HepG2 (cell line): ENCODE results near the gene PRKACB. TPM values are rescaled to one million over a fixed set of nuclear protein-coding genes. Genes with fewer than 3 reads are reported as not detected.

Source experiments
- ATAC-seq: fragments of 200-7000 bp; cut with Tn5 transposase; 3 replicates; pipeline ENCODE4 v1.9.1; 2020; ENCODE audit warnings: mild to moderate bottlenecking, moderate library complexity
- BruUV-seq: library from RNA; stranded (reverse); fragments of 400-500 nt; replicated peaks from 2 replicates; lab custom pipeline; 2021; lab: Mats Ljungman, UMichigan
- CTCF ChIA-PET: fragments of 300-600 bp; formaldehyde crosslinking; extraction: SDS; loops from one replicate; lab custom pipeline; 2021; ENCODE audit warnings: low total read pairs, inconsistent platforms, low intra/inter-chr PET ratio; lab: Yijun Ruan, JAX
- POLR2A ChIA-PET: fragments of 350-600 bp; sonication (Branson Sonifier 250); formaldehyde crosslinking; loops from one replicate; lab custom pipeline; 2020; ENCODE audit warnings: antibody characterized with exemption, inconsistent platforms; lab: Yijun Ruan, JAX
- DNase-seq: peaks from one replicate; pipeline ENCODE4 v3.0.0-alpha.2; 2015; ENCODE audit warnings: low spot score
- FAIRE-seq: peaks from 3 replicates; lab custom pipeline; 2011; peaks lifted over from hg19 to GRCh38; lab: Jason Lieb, UNC
- H2AFZ ChIP-seq: one replicate; pipeline ENCODE4 v1.6.1; 2011; ENCODE audit warnings: low read length, inconsistent platforms
- H3K27ac ChIP-seq: fragments of 300-600 bp; 3 replicates; pipeline ENCODE4 v1.8.0; 2011; ENCODE audit warnings: mixed run types, mild to moderate bottlenecking, mixed read lengths, low read length, inconsistent platforms; ENCODE audit not compliant: insufficient read depth; ENCODE audit errors: extremely low read length
- H3K27me3 ChIP-seq, 2 experiments: fragments of 200-600 bp in 1 of 2; 2 replicates in 1 of 2; 3 replicates in 1 of 2; pipeline versions ENCODE4 v1.6.0 to v1.8.0; 2011; ENCODE audit warnings: low read length in 2 of 2, mild to moderate bottlenecking in 2 of 2, moderate library complexity in 2 of 2, inconsistent platforms in 1 of 2; ENCODE audit not compliant: insufficient read depth in 2 of 2, control insufficient read depth in 1 of 2
- H3K36me3 ChIP-seq, 2 experiments: fragments of 200-600 bp in 1 of 2; replicated peaks in 1 of 2; 2 replicates in 1 of 2; 3 replicates in 1 of 2; pipeline versions ENCODE4 v1.5.1 to v1.8.0; 2011; ENCODE audit warnings: low read length in 2 of 2, inconsistent platforms in 1 of 2; ENCODE audit not compliant: insufficient read depth in 2 of 2, control insufficient read depth in 1 of 2
- H3K4me1 ChIP-seq: 2 replicates; pipeline ENCODE4 v1.5.1; 2012; ENCODE audit warnings: low read length, inconsistent platforms; ENCODE audit not compliant: insufficient read depth
- H3K4me2 ChIP-seq: 2 replicates; pipeline ENCODE4 v1.6.0; 2011; ENCODE audit warnings: low read depth, low read length, inconsistent platforms
- H3K4me3 ChIP-seq, 3 experiments: fragments of 200-600 bp in 1 of 3; sonication (generic), shearing (Covaris generic) in 1 of 3; replicated peaks in 1 of 3; 2 replicates each; pipeline ENCODE4 v1.5.1; 2011 to 2016; ENCODE audit warnings: low read length in 3 of 3, inconsistent platforms in 2 of 3, low read depth in 2 of 3, mild to moderate bottlenecking in 2 of 3, control low read depth in 1 of 3, mixed read lengths in 1 of 3; ENCODE audit not compliant: insufficient read depth in 1 of 3
- H3K79me2 ChIP-seq: one replicate; pipeline ENCODE4 v1.6.1; 2011; ENCODE audit warnings: low read length, inconsistent platforms; ENCODE audit not compliant: insufficient read depth
- H3K9ac ChIP-seq: 2 replicates; pipeline ENCODE4 v1.6.0; 2011; ENCODE audit warnings: mild to moderate bottlenecking, low read depth, low read length, inconsistent platforms; ENCODE audit not compliant: insufficient read depth
- H3K9me3 ChIP-seq: 2 replicates; pipeline ENCODE4 v1.5.1; 2012; ENCODE audit warnings: mild to moderate bottlenecking, low read length
- H4K20me1 ChIP-seq: 2 replicates; pipeline ENCODE4 v1.6.0; 2011; ENCODE audit warnings: inconsistent platforms, mild to moderate bottlenecking, low read length, moderate library complexity; ENCODE audit not compliant: insufficient read depth
- HDAC2 ChIP-seq: sonication (generic); formaldehyde crosslinking; IDR thresholded peaks from 2 replicates; pipeline ENCODE4 v1.4.0; 2020; ENCODE audit warnings: missing genetic modification reagents
- PAF1 ChIP-seq: IDR thresholded peaks from 2 replicates; pipeline ENCODE4 v1.6.1; 2016; ENCODE audit warnings: missing genetic modification reagents, missing compliant biosample characterization
- SRY ChIP-seq: sonication (generic); formaldehyde crosslinking; IDR thresholded peaks from 2 replicates; pipeline ENCODE4 v1.8.0; 2022; ENCODE audit warnings: mild to moderate bottlenecking, missing genetic modification reagents
- TBP ChIP-seq: sonication (generic); formaldehyde crosslinking; IDR thresholded peaks from 2 replicates; pipeline ENCODE4 v1.5.0; 2020; ENCODE audit warnings: missing genetic modification reagents
- ZBTB7B ChIP-seq: sonication (generic); formaldehyde crosslinking; IDR thresholded peaks from 2 replicates; pipeline ENCODE4 v1.4.0; 2020; ENCODE audit warnings: missing genetic modification reagents
- ZFP41 ChIP-seq: sonication (generic); formaldehyde crosslinking; IDR thresholded peaks from 2 replicates; pipeline ENCODE4 v1.4.0; 2020; ENCODE audit warnings: mild to moderate bottlenecking, missing genetic modification reagents, borderline replicate concordance
- ZNF225 ChIP-seq: sonication (generic); formaldehyde crosslinking; IDR thresholded peaks from 2 replicates; pipeline ENCODE4 v1.4.0; 2020; ENCODE audit warnings: mild to moderate bottlenecking, missing genetic modification reagents
- ZNF777 ChIP-seq: sonication (generic); formaldehyde crosslinking; IDR thresholded peaks from 2 replicates; pipeline ENCODE4 v1.4.0; 2020; ENCODE audit warnings: missing genetic modification reagents
- WGBS: methylation state at CpG from one replicate; pipeline ENCODE4 v1.1.6; 2017; ENCODE audit warnings: low lambda C conversion rate; 5-methylcytosine and 5-hydroxymethylcytosine counted together
- in situ Hi-C: cut with HindIII; loops from 2 replicates; pipeline ENCODE4 v1.10.0; 2017; ENCODE audit warnings: low pct_unique_long_range_greater_than_20kb; ENCODE audit not compliant: extremely low pct_ligation_motif_present
- intact Hi-C: fragments of 100-400 bp; cut with micrococcal nuclease; formaldehyde crosslinking; loops from one replicate; pipeline ENCODE4 v1.10.0; 2022; ENCODE audit not compliant: unreplicated experiment
- polyA plus RNA-seq, 8 experiments: library from polyadenylated mRNA; depleted of rRNA in 3 of 8; stranded (reverse) in 7 of 8; unstranded in 1 of 8; fragments of >200 nt; fragmentation: Illumina TruSeq in 4 of 8; extraction: Trizol in 4 of 8; gene quantifications; 2 replicates each; pipeline versions ENCODE4 v1.2.1 to v1.2.3, GENCODE V29; 2011 to 2016; ENCODE audit warnings: low read depth in 4 of 8, missing spikeins in 1 of 8, mixed read lengths in 1 of 8; ENCODE audit not compliant: insufficient read depth in 1 of 8
- total RNA-seq, 5 experiments: library from RNA; depleted of rRNA; stranded (reverse); fragments of >200 nt; fragmentation: Illumina TruSeq; extraction: Trizol; gene quantifications; 2 replicates each; pipeline ENCODE4 v1.2.3, GENCODE V29; 2016; ENCODE audit warnings: low read depth in 1 of 5
- TF ChIP-seq, protein P1 (sequence below): sonication (generic); formaldehyde crosslinking; IDR thresholded peaks from 2 replicates; pipeline ENCODE4 v1.4.0; 2020; ENCODE audit warnings: missing genetic modification reagents
- TF ChIP-seq, protein P2 (sequence below): sonication (generic); formaldehyde crosslinking; conservative IDR thresholded peaks from 2 replicates; pipeline ENCODE4 v1.4.0; 2020; ENCODE audit warnings: missing genetic modification reagents
- TF ChIP-seq, protein P3 (sequence below): sonication (generic); formaldehyde crosslinking; IDR thresholded peaks from 2 replicates; pipeline ENCODE4 v1.5.0; 2020; ENCODE audit warnings: mild to moderate bottlenecking, missing genetic modification reagents
- TF ChIP-seq, protein P4 (sequence below): sonication (generic); formaldehyde crosslinking; IDR thresholded peaks from 2 replicates; pipeline ENCODE4 v1.5.1; 2020; ENCODE audit warnings: missing genetic modification reagents, mild to moderate bottlenecking, borderline replicate concordance
- TF ChIP-seq, protein P5 (sequence below): sonication (generic); formaldehyde crosslinking; conservative IDR thresholded peaks from 2 replicates; pipeline ENCODE4 v1.8.0; 2022; ENCODE audit warnings: missing genetic modification reagents
- TF ChIP-seq, protein P6 (sequence below): sonication (generic); formaldehyde crosslinking; conservative IDR thresholded peaks from 2 replicates; pipeline ENCODE4 v1.4.0; 2020; ENCODE audit warnings: missing genetic modification reagents

PRKACB gene
- total and polyA plus RNA-seq, 2 of the 13 experiments (the other 11 are each of a cell fraction or from before 2014, with no cell fraction given), result 3.5 to 5.8 TPM

DNA sequence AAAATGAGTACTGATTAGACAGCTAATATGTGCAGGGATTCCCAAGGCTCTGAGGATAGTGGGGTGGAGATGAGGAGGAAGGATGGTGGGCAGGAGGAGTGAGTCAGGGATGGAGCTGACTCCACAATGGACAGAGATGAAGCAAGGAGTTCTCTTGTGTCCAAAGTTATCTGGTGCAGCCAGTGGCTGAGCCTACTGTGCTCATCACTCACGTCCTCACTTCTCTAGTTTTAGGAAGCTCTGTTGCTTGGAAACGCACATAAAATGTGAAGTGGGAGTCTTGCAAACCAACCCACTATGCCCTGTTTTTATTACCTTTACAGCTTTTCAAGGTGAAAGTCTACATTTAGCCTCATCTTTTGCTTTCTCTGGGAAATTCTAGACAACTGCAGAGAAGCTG lies 120.9 kb downstream of the PRKACB start:
- Histone ChIP-seq H3K4me1 (peaks cover 15% of the 10 kb centered on the region), H3K4me2 (no peak overlapping the region), H3K36me3 (no peaks in the 10 kb centered on the region), H3K9ac (no peak overlapping the region), H3K79me2 (no peaks in the 10 kb centered on the region), H2AFZ (no peak overlapping the region), H3K4me3 (no peak overlapping the region), H4K20me1 (no peaks in the 10 kb centered on the region), H3K27ac (no peak overlapping the region), H3K9me3 (no peaks in the 10 kb centered on the region), H3K27me3 (no peaks in the 10 kb centered on the region)
- ChIA-PET POLR2A (no interaction called here), CTCF (no interaction called here)
- in situ Hi-C loops (no loop called here), intact Hi-C loops (no loop called here)
- BruUV-seq, result no TSS peak
- ATAC-seq (no peak), FAIRE-seq (no peak), DNase-seq (no peak)
- 3% methylated on average over 2 of the region's 2 CpGs for WGBS
- TF ChIP-seq ZNF777 (CRISPR knock-in tag) (no peak), HDAC2 (CRISPR knock-in tag) (no peak), PAF1 (CRISPR knock-in tag) (no peak), ZBTB7B (CRISPR knock-in tag) (no peak), ZFP41 (CRISPR knock-in tag) (no peak), TBP (CRISPR knock-in tag) (no peak), SRY (CRISPR knock-in tag) (no peak), ZNF225 (no peak)
- TF ChIP-seq, protein P1, sequence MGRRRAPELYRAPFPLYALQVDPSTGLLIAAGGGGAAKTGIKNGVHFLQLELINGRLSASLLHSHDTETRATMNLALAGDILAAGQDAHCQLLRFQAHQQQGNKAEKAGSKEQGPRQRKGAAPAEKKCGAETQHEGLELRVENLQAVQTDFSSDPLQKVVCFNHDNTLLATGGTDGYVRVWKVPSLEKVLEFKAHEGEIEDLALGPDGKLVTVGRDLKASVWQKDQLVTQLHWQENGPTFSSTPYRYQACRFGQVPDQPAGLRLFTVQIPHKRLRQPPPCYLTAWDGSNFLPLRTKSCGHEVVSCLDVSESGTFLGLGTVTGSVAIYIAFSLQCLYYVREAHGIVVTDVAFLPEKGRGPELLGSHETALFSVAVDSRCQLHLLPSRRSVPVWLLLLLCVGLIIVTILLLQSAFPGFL (CRISPR knock-in tag), result no peak
- TF ChIP-seq, protein P2, sequence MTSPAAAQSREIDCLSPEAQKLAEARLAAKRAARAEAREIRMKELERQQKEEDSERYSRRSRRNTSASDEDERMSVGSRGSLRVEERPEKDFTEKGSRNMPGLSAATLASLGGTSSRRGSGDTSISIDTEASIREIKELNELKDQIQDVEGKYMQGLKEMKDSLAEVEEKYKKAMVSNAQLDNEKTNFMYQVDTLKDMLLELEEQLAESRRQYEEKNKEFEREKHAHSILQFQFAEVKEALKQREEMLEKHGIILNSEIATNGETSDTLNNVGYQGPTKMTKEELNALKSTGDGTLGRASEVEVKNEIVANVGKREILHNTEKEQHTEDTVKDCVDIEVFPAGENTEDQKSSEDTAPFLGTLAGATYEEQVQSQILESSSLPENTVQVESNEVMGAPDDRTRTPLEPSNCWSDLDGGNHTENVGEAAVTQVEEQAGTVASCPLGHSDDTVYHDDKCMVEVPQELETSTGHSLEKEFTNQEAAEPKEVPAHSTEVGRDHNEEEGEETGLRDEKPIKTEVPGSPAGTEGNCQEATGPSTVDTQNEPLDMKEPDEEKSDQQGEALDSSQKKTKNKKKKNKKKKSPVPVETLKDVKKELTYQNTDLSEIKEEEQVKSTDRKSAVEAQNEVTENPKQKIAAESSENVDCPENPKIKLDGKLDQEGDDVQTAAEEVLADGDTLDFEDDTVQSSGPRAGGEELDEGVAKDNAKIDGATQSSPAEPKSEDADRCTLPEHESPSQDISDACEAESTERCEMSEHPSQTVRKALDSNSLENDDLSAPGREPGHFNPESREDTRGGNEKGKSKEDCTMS (CRISPR knock-in tag), result no peak
- TF ChIP-seq, protein P3, sequence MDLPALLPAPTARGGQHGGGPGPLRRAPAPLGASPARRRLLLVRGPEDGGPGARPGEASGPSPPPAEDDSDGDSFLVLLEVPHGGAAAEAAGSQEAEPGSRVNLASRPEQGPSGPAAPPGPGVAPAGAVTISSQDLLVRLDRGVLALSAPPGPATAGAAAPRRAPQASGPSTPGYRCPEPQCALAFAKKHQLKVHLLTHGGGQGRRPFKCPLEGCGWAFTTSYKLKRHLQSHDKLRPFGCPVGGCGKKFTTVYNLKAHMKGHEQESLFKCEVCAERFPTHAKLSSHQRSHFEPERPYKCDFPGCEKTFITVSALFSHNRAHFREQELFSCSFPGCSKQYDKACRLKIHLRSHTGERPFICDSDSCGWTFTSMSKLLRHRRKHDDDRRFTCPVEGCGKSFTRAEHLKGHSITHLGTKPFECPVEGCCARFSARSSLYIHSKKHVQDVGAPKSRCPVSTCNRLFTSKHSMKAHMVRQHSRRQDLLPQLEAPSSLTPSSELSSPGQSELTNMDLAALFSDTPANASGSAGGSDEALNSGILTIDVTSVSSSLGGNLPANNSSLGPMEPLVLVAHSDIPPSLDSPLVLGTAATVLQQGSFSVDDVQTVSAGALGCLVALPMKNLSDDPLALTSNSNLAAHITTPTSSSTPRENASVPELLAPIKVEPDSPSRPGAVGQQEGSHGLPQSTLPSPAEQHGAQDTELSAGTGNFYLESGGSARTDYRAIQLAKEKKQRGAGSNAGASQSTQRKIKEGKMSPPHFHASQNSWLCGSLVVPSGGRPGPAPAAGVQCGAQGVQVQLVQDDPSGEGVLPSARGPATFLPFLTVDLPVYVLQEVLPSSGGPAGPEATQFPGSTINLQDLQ (CRISPR knock-in tag), result no peak
- TF ChIP-seq, protein P4, sequence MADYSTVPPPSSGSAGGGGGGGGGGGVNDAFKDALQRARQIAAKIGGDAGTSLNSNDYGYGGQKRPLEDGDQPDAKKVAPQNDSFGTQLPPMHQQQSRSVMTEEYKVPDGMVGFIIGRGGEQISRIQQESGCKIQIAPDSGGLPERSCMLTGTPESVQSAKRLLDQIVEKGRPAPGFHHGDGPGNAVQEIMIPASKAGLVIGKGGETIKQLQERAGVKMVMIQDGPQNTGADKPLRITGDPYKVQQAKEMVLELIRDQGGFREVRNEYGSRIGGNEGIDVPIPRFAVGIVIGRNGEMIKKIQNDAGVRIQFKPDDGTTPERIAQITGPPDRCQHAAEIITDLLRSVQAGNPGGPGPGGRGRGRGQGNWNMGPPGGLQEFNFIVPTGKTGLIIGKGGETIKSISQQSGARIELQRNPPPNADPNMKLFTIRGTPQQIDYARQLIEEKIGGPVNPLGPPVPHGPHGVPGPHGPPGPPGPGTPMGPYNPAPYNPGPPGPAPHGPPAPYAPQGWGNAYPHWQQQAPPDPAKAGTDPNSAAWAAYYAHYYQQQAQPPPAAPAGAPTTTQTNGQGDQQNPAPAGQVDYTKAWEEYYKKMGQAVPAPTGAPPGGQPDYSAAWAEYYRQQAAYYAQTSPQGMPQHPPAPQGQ (CRISPR knock-in tag), result no peak
- TF ChIP-seq, protein P5, sequence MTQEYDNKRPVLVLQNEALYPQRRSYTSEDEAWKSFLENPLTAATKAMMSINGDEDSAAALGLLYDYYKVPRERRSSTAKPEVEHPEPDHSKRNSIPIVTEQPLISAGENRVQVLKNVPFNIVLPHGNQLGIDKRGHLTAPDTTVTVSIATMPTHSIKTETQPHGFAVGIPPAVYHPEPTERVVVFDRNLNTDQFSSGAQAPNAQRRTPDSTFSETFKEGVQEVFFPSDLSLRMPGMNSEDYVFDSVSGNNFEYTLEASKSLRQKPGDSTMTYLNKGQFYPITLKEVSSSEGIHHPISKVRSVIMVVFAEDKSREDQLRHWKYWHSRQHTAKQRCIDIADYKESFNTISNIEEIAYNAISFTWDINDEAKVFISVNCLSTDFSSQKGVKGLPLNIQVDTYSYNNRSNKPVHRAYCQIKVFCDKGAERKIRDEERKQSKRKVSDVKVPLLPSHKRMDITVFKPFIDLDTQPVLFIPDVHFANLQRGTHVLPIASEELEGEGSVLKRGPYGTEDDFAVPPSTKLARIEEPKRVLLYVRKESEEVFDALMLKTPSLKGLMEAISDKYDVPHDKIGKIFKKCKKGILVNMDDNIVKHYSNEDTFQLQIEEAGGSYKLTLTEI (CRISPR knock-in tag), result no peak
- TF ChIP-seq, protein P6, sequence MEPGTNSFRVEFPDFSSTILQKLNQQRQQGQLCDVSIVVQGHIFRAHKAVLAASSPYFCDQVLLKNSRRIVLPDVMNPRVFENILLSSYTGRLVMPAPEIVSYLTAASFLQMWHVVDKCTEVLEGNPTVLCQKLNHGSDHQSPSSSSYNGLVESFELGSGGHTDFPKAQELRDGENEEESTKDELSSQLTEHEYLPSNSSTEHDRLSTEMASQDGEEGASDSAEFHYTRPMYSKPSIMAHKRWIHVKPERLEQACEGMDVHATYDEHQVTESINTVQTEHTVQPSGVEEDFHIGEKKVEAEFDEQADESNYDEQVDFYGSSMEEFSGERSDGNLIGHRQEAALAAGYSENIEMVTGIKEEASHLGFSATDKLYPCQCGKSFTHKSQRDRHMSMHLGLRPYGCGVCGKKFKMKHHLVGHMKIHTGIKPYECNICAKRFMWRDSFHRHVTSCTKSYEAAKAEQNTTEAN (CRISPR knock-in tag), result no peak
